BJ (cell line): ENCODE measurements around the gene BBX. TPM values are rescaled to one million over a fixed set of nuclear protein-coding genes. Genes with fewer than 3 reads are reported as not detected.

ENCODE experiments used
- CTCF ChIA-PET: fragments of 350-600 bp; formaldehyde crosslinking; extraction: SDS; loops from one replicate; lab custom pipeline; 2021; ENCODE audit warnings: antibody characterized with exemption, inconsistent platforms; lab: Yijun Ruan, JAX
- POLR2A ChIA-PET: fragments of 300-600 bp; sonication (Branson Sonifier 250); formaldehyde crosslinking; extraction: SDS; loops from one replicate; lab custom pipeline; 2021; ENCODE audit warnings: antibody characterized with exemption; lab: Charles Lee
- DNase-seq: peaks from one replicate; pipeline ENCODE4 v3.0.0-alpha.2; 2011; ENCODE audit warnings: low read depth
- H3K27me3 ChIP-seq: 2 replicates; pipeline ENCODE4 v1.6.0; 2011; ENCODE audit warnings: low read length; ENCODE audit not compliant: control insufficient read depth, insufficient read depth
- H3K36me3 ChIP-seq: 2 replicates; pipeline ENCODE4 v1.5.1; 2011; ENCODE audit warnings: low read length; ENCODE audit not compliant: control insufficient read depth, insufficient read depth
- H3K4me3 ChIP-seq: 2 replicates; pipeline ENCODE4 v1.5.1; 2011; ENCODE audit warnings: low read depth, mild to moderate bottlenecking, control low read depth, low read length
- polyA plus RNA-seq: library from polyadenylated mRNA; depleted of rRNA; stranded (reverse); fragments of >200 nt; gene quantifications from 2 replicates; pipeline ENCODE4 v1.2.3, GENCODE V29; 2011
- TF ChIP-seq, protein P1 (sequence below): IDR thresholded peaks from 2 replicates; pipeline ENCODE4 v1.5.1; 2011; ENCODE audit warnings: low read depth, mild to moderate bottlenecking, control low read depth, inconsistent platforms, low read length, moderate library complexity; ENCODE audit not compliant: insufficient read depth

BBX gene
- polyA plus RNA-seq, 1 experiment: 47.6 TPM

DNA sequence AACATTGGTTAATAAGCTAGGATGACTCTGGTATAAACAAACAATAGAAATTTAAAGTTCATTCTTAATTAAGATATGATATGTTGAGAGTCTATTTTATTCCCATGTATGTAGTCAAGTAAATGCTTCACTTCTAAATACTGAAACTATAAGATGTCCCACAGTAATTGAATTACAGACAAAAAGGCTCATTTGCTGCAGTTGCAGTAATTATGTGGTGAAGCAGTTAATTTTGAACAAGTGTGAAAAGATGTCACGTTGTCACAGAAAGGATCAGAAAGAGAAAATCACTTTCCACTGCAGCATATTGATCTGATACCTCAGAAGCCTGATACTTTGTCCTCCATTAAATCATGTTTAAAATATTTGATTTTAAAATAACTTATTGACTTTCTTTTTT is 159.8 kb downstream of the BBX start:
- CTCF ChIA-PET: interaction anchor here (3.1 kb wide), 1 partner anchor 7 kb away, joined by 15 read pairs; no protein-coding TSS in a partner anchor
- H3K36me3 ChIP-seq: no peaks in the 10 kb centered on the region
- no peaks in the 10 kb centered on the region for H3K27me3 ChIP-seq
- no peak overlapping the region for H3K4me3 ChIP-seq
- TF ChIP-seq, protein P1, sequence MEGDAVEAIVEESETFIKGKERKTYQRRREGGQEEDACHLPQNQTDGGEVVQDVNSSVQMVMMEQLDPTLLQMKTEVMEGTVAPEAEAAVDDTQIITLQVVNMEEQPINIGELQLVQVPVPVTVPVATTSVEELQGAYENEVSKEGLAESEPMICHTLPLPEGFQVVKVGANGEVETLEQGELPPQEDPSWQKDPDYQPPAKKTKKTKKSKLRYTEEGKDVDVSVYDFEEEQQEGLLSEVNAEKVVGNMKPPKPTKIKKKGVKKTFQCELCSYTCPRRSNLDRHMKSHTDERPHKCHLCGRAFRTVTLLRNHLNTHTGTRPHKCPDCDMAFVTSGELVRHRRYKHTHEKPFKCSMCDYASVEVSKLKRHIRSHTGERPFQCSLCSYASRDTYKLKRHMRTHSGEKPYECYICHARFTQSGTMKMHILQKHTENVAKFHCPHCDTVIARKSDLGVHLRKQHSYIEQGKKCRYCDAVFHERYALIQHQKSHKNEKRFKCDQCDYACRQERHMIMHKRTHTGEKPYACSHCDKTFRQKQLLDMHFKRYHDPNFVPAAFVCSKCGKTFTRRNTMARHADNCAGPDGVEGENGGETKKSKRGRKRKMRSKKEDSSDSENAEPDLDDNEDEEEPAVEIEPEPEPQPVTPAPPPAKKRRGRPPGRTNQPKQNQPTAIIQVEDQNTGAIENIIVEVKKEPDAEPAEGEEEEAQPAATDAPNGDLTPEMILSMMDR: no peak
- POLR2A ChIA-PET: no interaction called here
- DNase-seq: no peak

DNA sequence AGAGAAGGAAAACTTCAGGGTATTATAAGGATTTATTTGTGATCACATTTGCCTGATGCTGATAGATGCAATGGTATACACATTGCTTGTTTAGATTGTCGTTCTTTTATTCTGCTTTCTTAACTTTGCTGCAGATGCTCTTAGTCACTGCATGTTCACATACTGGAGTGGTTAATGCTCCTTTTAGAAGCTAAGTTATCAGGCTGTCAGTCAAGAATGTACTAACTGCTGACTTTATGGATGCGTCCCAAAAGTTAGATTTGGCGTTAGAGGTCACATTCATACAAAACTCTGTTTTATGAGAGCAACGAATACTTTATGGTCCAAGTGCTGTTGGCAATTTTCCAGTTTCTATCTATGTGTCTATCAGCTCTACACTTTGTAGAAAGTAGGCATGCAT is 160.7 kb downstream of the BBX start:
- Histone ChIP-seq H3K36me3 (no peaks in the 10 kb centered on the region), H3K27me3 (no peaks in the 10 kb centered on the region), H3K4me3 (no peak overlapping the region)
- CTCF ChIA-PET: interaction anchor here (0.8 to 3.1 kb wide), 4 partner anchors 8 to 111 kb away, joined by 3 to 15 read pairs (median 4); no protein-coding TSS in a partner anchor
- no peak for DNase-seq
- POLR2A ChIA-PET: no interaction called here
- TF ChIP-seq, protein P1: no peak

DNA sequence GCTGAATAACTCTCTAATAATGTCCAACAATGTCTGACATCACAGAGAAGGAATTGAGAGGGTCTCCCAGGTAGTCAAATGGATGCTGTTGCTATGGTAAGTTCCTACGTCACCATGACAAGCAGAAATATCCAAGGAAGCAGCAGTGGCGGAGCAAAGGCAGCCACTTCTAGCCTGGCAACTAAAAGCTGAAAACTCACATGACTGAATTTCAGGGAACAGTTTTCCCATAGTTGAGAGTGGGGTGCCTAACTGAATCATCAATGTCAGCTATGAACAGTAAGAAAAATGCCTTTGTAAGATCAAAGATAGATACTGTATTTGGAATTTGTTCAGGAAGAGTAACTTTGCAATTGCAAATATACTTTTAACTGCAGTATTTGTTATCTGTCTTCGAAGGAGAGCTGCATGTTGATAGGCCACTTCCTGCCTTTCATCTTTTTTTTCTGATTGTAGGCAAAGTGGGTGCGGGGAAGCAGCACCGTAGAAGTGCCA is 161.7 kb downstream of the BBX start:
- Histone ChIP-seq H3K36me3 (no peaks in the 10 kb centered on the region), H3K4me3 (no peak overlapping the region), H3K27me3 (no peaks in the 10 kb centered on the region)
- ChIA-PET CTCF (interaction anchor here (1.8 to 3.1 kb wide), 2 partner anchors 9 to 13 kb away, joined by 4 to 15 read pairs; no protein-coding TSS in a partner anchor), POLR2A (no interaction called here)
- TF ChIP-seq, protein P1: no peak
- no peak for DNase-seq

DNA sequence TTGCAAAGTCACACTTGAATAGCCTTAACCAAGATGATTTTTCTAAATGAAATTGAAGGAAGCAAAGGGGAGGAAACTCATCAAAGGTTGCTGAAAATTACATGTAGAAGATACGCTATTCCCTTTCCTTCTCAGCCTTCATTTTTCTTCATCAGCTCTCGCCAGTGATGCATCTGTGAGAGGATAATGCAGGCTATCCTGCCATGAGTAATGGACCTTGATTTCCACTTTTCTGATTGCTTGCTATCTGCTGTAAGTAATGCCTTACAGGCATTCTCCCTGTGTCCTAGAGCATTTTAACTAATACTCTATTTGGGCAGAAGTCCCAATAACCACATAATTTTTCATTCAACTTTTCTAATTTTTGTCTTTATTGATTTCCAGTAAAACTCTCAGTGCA is 162.6 kb downstream of the BBX start:
- CTCF ChIA-PET: interaction anchor here (1.8 to 3.1 kb wide), 2 partner anchors 10 to 12 kb away, joined by 4 to 15 read pairs; no protein-coding TSS in a partner anchor

GRCh38 chr3:107687056-107687581 is 164.4 kb downstream of the BBX start:
- no peaks in the 10 kb centered on the region for H3K27me3 ChIP-seq
- ChIA-PET CTCF (interaction anchor here (1.3 to 2.4 kb wide), 3 partner anchors 11 to 159 kb away, joined by 4 to 10 read pairs (median 7); no protein-coding TSS in a partner anchor), POLR2A (no interaction called here)
- DNase-seq: no peak
- H3K4me3 ChIP-seq: no peak overlapping the region
- TF ChIP-seq, protein P1: no peak
- no peaks in the 10 kb centered on the region for H3K36me3 ChIP-seq

More for the DNA sequence above, 162.6 kb downstream of the BBX start:
- POLR2A ChIA-PET: no interaction called here
- TF ChIP-seq, protein P1: no peak
- Histone ChIP-seq H3K27me3 (no peaks in the 10 kb centered on the region), H3K4me3 (no peak overlapping the region), H3K36me3 (no peaks in the 10 kb centered on the region)
- DNase-seq: no peak
